ENCODE results near the gene NDST4. TPM values are rescaled to one million over a fixed set of nuclear protein-coding genes. Genes with fewer than 3 reads are reported as not detected.

NDST4 gene
- total RNA-seq, 1 donor from 2014 or later, result 0.11 TPM

GRCh38 chr4:114839986-114840385, 273.4 kb downstream of the NDST4 start:
- H3K36me3 ChIP-seq, result no peaks in the 10 kb centered on the region
- H3K9me3 ChIP-seq (replicated peaks), result peaks cover 16% of the 10 kb centered on the region
- no peaks in the 10 kb centered on the region for H3K4me1 ChIP-seq
- H3K27me3 ChIP-seq (ENCODE audit: low read depth), result no peaks in the 10 kb centered on the region
- intact Hi-C loops (cut with micrococcal nuclease), result no loop called here
- DNase-seq, result no peak
- no peak overlapping the region for H3K27ac ChIP-seq (replicated peaks)
- no peak for TF ChIP-seq CTCF (IDR thresholded peaks at IDR 0.05; ENCODE audit: borderline replicate concordance)
- H3K4me3 ChIP-seq, result no peak overlapping the region

- H3K36me3 ChIP-seq, result no peaks in the 10 kb centered on the region
- no peak overlapping the region for H3K4me3 ChIP-seq
- no peak for TF ChIP-seq CTCF (IDR thresholded peaks at IDR 0.05; ENCODE audit: borderline replicate concordance)
- no peaks in the 10 kb centered on the region for H3K4me1 ChIP-seq
- no peaks in the 10 kb centered on the region for H3K27me3 ChIP-seq (ENCODE audit: low read depth)
- no peak for DNase-seq
- no peak overlapping the region for H3K27ac ChIP-seq (replicated peaks)
- intact Hi-C loops (cut with micrococcal nuclease), result no loop called here
- H3K9me3 ChIP-seq (replicated peaks), result peaks cover under 1% of the 10 kb centered on the region
These were observed 282.8 kb downstream of the NDST4 start for GRCh38 chr4:114830628-114831027.

GRCh38 chr4:114827651-114828050, 285.8 kb downstream of the NDST4 start:
- H3K27me3 ChIP-seq (ENCODE audit: low read depth), result no peaks in the 10 kb centered on the region
- H3K4me3 ChIP-seq, result no peak overlapping the region
- no peak overlapping the region for H3K27ac ChIP-seq (replicated peaks)
- no peak for DNase-seq
- H3K9me3 ChIP-seq (replicated peaks), result no peaks in the 10 kb centered on the region
- H3K36me3 ChIP-seq, result no peaks in the 10 kb centered on the region
- no peaks in the 10 kb centered on the region for H3K4me1 ChIP-seq
- intact Hi-C loops (cut with micrococcal nuclease), result no loop called here
- TF ChIP-seq CTCF (IDR thresholded peaks at IDR 0.05; ENCODE audit: borderline replicate concordance), result no peak

- TF ChIP-seq CTCF (IDR thresholded peaks at IDR 0.05; ENCODE audit: borderline replicate concordance), result no peak
- Histone ChIP-seq H3K27ac (replicated peaks) (no peak overlapping the region), H3K4me3 (no peak overlapping the region), H3K27me3 (ENCODE audit: low read depth) (no peaks in the 10 kb centered on the region), H3K4me1 (no peaks in the 10 kb centered on the region), H3K36me3 (no peaks in the 10 kb centered on the region), H3K9me3 (replicated peaks) (no peaks in the 10 kb centered on the region)
- no peak for DNase-seq
- intact Hi-C loops (cut with micrococcal nuclease), result no loop called here
These were observed 297.7 kb downstream of the NDST4 start for GRCh38 chr4:114815760-114816159.

GRCh38 chr4:114813961-114814360, 299.5 kb downstream of the NDST4 start:
- Histone ChIP-seq H3K36me3 (no peaks in the 10 kb centered on the region), H3K27ac (replicated peaks) (no peak overlapping the region), H3K4me1 (no peaks in the 10 kb centered on the region), H3K27me3 (ENCODE audit: low read depth) (no peaks in the 10 kb centered on the region), H3K4me3 (no peak overlapping the region), H3K9me3 (replicated peaks) (no peaks in the 10 kb centered on the region)
- TF ChIP-seq CTCF (IDR thresholded peaks at IDR 0.05; ENCODE audit: borderline replicate concordance), result no peak
- intact Hi-C loops (cut with micrococcal nuclease), result no loop called here
- no peak for DNase-seq
